Measurements from ENCODE around the gene MFRP.
A peak's percentile ranks its signal among the peaks of the same experiment; 100 is the strongest.

Gene MFRP

GRCh38 chr11:119329320-119329719, 17.2 kb downstream of the MFRP start:
- TF ChIP-seq POLR2A (IDR thresholded peaks at IDR 0.05; ENCODE audit: extremely low read depth, insufficient read length) (no peak), MAX (IDR thresholded peaks at IDR 0.05; ENCODE audit: low read depth, low read length) (no peak), CTCF (IDR thresholded peaks at IDR 0.05; ENCODE audit: low read depth, low read length) (no peak)
- no peak for DNase-seq (ENCODE audit: low read depth)
- no peak overlapping the region for H3K4me3 ChIP-seq (ENCODE audit: low read depth, low read length)

GRCh38 chr11:119324189-119324588, 22.3 kb downstream of the MFRP start:
- TF ChIP-seq CTCF (IDR thresholded peaks at IDR 0.05; ENCODE audit: low read depth, low read length) (no peak), MAX (IDR thresholded peaks at IDR 0.05; ENCODE audit: low read depth, low read length) (no peak)
- DNase-seq (ENCODE audit: low read depth): no peak
- H3K4me3 ChIP-seq (ENCODE audit: low read depth, low read length): no peak overlapping the region

- no peak overlapping the region for H3K4me3 ChIP-seq (ENCODE audit: low read depth, low read length)
- peak; percentile 79 for DNase-seq (ENCODE audit: low read depth)
- TF ChIP-seq MAX (IDR thresholded peaks at IDR 0.05; ENCODE audit: low read depth, low read length) (peak; percentile 54), POLR2A (IDR thresholded peaks at IDR 0.05; ENCODE audit: extremely low read depth, insufficient read length) (no peak), CTCF (IDR thresholded peaks at IDR 0.05; ENCODE audit: low read depth, low read length) (peak; percentile 75), MYC (IDR thresholded peaks at IDR 0.05; ENCODE audit: low read depth, low read length) (peak; percentile 48; the same call in 1 of the 2 replicates)
Observed at GRCh38 chr11:119323532-119324033, 22.9 kb downstream of the MFRP start.

GRCh38 chr11:119322921-119323531, 23.5 kb downstream of the MFRP start:
- TF ChIP-seq CTCF (IDR thresholded peaks at IDR 0.05; ENCODE audit: low read depth, low read length): no peak
- DNase-seq (ENCODE audit: low read depth): no peak
- no peak overlapping the region for H3K4me3 ChIP-seq (ENCODE audit: low read depth, low read length)

- peak; percentile 37 for DNase-seq (ENCODE audit: low read depth)
- no peak overlapping the region for H3K4me3 ChIP-seq (ENCODE audit: low read depth, low read length)
- TF ChIP-seq CTCF (IDR thresholded peaks at IDR 0.05; ENCODE audit: low read depth, low read length): peak; percentile 7
- no peak for TF ChIP-seq POLR2A (IDR thresholded peaks at IDR 0.05; ENCODE audit: extremely low read depth, insufficient read length)
Observed at GRCh38 chr11:119322360-119322739, 24.2 kb downstream of the MFRP start.

- H3K4me3 ChIP-seq (ENCODE audit: low read depth, low read length): peak overlapping the region; percentile 40
- DNase-seq (ENCODE audit: low read depth): peak; percentile 70
- TF ChIP-seq CTCF (IDR thresholded peaks at IDR 0.05; ENCODE audit: low read depth, low read length): no peak
- TF ChIP-seq MAX (IDR thresholded peaks at IDR 0.05; ENCODE audit: low read depth, low read length): no peak
- TF ChIP-seq MYC (IDR thresholded peaks at IDR 0.05; ENCODE audit: low read depth, low read length): no peak
- TF ChIP-seq POLR2A (IDR thresholded peaks at IDR 0.05; ENCODE audit: extremely low read depth, insufficient read length): peak; percentile 51
Observed at GRCh38 chr11:119320776-119321524, 25.6 kb downstream of the MFRP start.

Measured in NB4 (cell line).